GM18498 (cell line): Measurements from ENCODE around the gene LRRC47.

Experiments used
- ATAC-seq: cut with Tn5 transposase; IDR thresholded peaks from one replicate; pipeline ENCODE4 v1.9.1; 2021; ENCODE audit warnings: mild to moderate bottlenecking, moderate library complexity; ENCODE audit not compliant: unreplicated experiment

LRRC47 gene

DNA sequence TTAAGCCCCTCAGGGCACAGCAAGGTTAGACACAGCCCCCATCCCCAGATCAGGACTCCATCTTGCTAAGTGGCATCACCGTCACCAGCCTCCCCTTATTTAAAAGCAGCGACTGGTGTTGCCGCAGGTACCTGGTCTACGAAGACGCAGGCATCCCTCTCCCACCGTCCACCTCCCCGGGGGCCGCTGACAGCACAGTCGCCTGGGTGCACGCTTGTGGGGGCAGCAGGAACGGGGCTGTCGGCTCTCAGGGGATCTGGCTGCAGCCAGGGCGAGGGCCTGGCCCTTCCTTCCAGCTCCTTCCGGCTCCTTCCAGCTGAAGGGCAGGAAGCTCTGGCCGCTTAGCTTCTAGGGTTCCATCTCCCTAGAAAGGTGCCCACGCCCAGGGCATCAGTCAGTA is 61.7 kb downstream of the LRRC47 start:
- ATAC-seq: no peak

- no peak for ATAC-seq
These were observed 62.3 kb downstream of the LRRC47 start for GRCh38 chr1:3733883-3734589.

- ATAC-seq: no peak
These were observed 63.0 kb downstream of the LRRC47 start for GRCh38 chr1:3733094-3733882.

DNA sequence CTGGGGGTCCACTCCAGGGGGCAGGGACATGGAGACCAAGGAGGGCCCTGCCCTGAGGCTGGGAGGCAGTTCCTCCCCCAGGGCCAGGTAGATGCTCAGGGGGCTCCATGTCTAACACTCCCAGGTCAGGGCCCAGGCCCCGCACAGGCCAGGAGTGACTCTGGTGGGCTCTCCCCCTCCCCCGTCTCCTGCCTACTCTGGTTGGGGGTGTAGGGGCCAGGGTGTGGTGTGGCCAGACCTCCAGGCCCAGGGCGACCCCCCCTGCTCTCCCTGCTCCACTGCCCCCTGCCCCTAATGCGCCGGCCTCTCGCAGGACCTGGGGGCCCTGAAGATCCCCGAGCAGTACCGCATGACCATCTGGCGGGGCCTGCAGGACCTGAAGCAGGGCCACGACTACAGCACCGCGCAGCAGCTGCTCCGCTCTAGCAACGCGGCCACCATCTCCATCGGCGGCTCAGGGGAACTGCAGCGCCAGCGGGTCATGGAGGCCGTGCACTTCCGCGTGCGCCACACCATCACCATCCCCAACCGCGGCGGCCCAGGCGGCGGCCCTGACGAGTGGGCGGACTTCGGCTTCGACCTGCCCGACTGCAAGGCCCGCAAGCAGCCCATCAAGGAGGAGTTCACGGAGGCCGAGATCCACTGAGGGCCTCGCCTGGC is 63.7 kb downstream of the LRRC47 start:
- ATAC-seq: no peak

DNA sequence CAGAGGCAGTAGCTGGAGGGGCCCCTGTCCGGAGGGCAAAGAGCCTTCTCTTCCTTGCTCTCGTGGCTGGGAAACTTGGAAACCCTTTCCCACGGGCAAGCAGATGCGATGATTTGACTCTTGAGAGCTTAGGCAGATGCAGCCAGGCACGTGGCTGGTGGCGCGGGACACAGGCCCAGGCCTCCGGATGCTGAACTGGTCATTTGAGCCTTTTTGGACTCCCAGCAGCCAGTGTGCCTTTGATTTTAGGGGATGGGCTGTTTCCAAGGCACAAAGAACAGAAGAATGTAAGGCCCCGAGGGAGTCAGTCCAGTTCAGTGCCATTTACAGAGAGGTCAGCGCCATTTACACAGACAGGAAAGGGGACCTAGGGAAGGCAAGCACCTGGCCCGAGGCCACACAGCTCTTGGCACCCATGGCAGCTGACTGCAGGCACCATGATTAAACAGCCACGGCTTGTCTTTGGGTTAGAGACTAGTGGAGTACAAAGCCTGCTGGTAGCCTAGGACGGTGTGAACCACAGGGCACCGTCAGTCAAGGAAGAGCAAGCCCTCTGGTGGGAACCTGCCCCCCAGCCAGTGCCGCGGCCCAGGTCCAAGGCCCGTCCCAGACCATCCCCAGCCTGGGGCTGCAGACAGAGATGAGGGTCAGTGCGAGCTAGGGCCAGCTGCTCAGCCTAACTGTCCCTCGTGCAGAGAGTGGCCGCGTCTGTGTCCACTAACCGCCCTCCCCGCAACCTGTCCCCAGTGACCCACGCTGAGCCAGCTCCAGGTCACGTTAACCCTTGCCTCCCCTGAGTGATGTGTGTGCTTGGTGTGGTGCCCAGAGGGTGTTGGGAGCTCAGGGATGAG is 64.5 kb downstream of the LRRC47 start:
- no peak for ATAC-seq

GRCh38 chr1:3730543-3731247 is 65.6 kb downstream of the LRRC47 start:
- ATAC-seq: no peak

GRCh38 chr1:3729594-3730542 is 66.4 kb downstream of the LRRC47 start:
- ATAC-seq: no peak
